Nucleus accumbens (tissue), 56 donors: ENCODE results near the gene IFFO2.

Source experiments
- DNase-seq, 56 donors: peaks; one replicate each; lab custom pipeline; 2025; lab: John Stamatoyannopoulos, UW

Gene IFFO2

DNA sequence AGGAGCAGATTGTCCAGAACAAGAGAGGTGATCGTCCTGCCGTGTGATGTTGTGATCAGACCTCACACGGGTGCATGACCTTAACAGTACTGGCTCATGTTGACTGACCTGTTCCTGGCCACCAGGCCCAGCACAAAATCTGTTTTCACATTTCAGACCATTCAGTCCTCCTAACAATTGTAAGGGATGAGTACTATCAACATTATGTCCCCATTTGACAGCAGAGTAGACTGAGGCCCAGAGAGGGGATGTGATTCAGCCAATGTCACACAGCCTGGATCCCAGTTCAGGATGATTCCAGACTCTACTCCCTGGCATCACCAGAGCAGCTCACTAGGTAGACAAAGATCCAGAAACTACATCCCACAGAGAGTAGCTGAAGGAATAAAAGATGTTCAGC is 89.6 kb downstream of the IFFO2 start:
- no peak for DNase-seq

DNA sequence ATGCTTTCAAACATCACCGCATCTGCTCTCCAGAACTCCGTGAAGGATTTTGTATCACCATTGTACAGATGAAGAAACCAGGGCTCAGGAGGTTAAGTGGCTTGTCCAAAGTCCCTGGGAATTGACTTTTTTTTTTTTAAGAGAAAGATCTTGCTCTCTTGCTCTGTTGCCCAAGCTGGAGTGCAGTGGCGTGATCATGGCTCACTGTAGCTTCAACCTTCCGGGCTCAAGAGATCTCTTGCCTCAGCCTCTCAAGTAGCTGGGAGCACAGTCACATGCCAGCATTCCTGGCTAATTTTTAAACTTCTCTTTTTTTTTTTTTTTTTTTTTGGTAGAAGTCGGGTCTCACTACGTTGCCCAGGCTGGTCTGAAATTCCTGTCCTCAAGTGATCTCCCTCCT is 90.2 kb downstream of the IFFO2 start:
- DNase-seq: no peak

GRCh38 chr1:18865176-18865575 is 91.3 kb downstream of the IFFO2 start:
- no peak for DNase-seq

- no peak for DNase-seq
Measured at GRCh38 chr1:18861590-18861989, 94.9 kb downstream of the IFFO2 start.

GRCh38 chr1:18861082-18861481 is 95.4 kb downstream of the IFFO2 start:
- no peak for DNase-seq

DNA sequence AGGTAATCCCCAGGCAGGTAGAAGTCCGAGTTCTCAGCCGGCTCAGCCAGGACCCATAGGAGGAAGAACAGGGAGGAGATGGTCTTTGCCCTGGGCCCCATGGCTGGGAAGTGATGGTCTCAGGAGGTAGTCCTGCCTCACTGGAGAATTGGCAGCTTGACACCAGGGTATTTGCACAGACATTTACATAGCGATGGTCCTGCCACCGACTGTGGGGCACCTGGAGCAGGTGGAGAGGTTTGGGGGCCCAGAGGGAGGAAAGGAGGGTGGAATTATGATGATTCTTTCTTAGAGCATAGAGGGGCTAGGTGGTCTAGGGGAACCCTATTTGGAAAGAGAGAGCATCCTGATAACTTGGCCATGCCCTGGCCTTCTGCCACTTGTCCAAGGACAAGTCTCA is 96.9 kb downstream of the IFFO2 start, which contains the start of gene TAS1R2:
TSS of gene TAS1R2 (minus strand) at position 101 of the 400 bp plus-strand sequence. CDS start at position 101, 0 bp downstream.
- no peak for DNase-seq

DNA sequence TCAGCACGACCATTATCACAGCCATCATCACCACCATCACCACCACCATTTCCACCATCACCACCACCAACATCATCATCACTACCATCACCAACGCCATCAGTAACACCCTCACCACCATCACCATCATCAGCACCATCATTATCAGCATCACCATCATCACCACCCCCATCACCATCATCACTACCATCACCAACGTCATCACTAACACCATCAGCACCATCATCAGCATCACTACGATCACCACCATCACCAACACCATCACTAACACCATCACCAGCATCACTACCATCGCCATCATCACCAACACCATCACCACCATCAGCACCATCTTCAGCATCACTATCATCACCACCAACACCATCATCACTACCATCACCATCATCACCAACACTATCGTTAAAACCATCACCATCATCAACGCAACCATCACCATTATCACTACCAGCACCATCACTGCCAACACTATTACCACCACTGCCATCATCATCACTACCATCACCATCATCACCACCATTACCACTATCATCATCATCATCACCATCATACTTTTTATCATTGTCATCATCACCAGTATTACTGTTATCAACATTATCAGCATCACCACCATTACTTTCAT is 98.3 kb downstream of the IFFO2 start:
- no peak for DNase-seq

GRCh38 chr1:18856435-18856834 is 100.0 kb downstream of the IFFO2 start:
- DNase-seq: no peak

GRCh38 chr1:18855573-18855972 is 100.9 kb downstream of the IFFO2 start:
- no peak for DNase-seq

- DNase-seq: no peak
Measured at GRCh38 chr1:18854331-18855025, 102.0 kb downstream of the IFFO2 start.
